Activated T-helper 1 cell treated with anti-CD3 and anti-CD28 coated beads, Interleukin-12 subunit alpha, Interleukin-12 subunit beta, Interleukin-2, Interleukin-4 antibody, amounts not matched to agents 30 ng/mL and 10 ng/mL and 1 ng/mL, durations not matched to agents 14 hours and 24 hours and 36 hours (primary cell): ENCODE data around the gene KBTBD2. TPM values are rescaled to one million over a fixed set of nuclear protein-coding genes. Genes with fewer than 3 reads are reported as not detected.
"Not testable (repeated sequence)": the region's sequence is repeated elsewhere in the genome, so short reads cannot be mapped to it uniquely, and the experiment has no call there.

Experiments
- DNase-seq: peaks from one replicate; pipeline ENCODE4 v3.0.0; 2021; ENCODE audit warnings: low spot score
- H3K27ac Mint-ChIP-seq: one replicate; pipeline ENCODE4 v1.8.0; 2021; ENCODE audit warnings: mild to moderate bottlenecking, mixed read lengths
- H3K27me3 Mint-ChIP-seq: one replicate; pipeline ENCODE4 v1.8.0; 2022; ENCODE audit warnings: mild to moderate bottlenecking, moderate library complexity, mixed read lengths; ENCODE audit not compliant: insufficient read depth
- H3K36me3 Mint-ChIP-seq: one replicate; pipeline ENCODE4 v1.8.0; 2021; ENCODE audit warnings: low read depth, mixed read lengths
- H3K4me1 Mint-ChIP-seq: one replicate; pipeline ENCODE4 v1.8.0; 2021; ENCODE audit warnings: low read depth, mixed read lengths
- H3K4me3 Mint-ChIP-seq: one replicate; pipeline ENCODE4 v1.8.0; 2021; ENCODE audit warnings: mild to moderate bottlenecking, moderate library complexity, mixed read lengths
- H3K9me3 Mint-ChIP-seq: one replicate; pipeline ENCODE4 v1.8.0; 2021; ENCODE audit warnings: mixed read lengths
- intact Hi-C: fragments of 100-400 bp; cut with micrococcal nuclease; formaldehyde crosslinking; loops from one replicate; pipeline ENCODE4 v1.15.1; 2024
- total RNA-seq: library from RNA; stranded (reverse); gene quantifications from 2 replicates; pipeline ENCODE4 v1.2.3, GENCODE V29; 2022

KBTBD2 gene
- total RNA-seq, 1 donor from 2014 or later, result 29.0 TPM

DNA sequence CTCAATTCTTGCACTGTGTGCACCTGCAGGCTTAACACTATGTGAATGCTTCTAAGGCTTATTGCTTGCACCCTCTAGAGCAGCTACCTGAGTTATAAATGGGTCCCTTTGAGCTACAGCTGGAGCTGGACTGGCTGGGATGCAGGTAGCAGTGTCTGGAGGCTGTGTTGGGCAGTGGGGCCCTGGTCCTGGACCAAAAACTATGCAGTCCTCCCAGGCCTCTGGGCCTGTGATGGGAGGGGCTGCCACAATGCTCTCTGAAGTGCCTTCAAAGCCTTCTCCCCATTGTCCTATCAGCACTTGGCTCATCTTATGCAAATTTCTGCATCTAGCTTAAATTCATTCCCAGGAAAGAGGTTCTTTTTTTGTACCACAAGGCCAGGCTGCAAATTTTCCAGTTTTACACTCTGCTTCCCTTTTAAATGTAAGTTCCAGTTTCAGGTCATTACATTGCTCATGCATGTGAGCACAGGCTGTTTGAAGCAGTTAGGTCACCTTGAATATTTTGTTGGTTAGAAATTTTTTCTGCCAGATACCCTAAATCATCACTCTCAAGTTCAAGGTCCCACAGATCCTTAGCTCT, 26.0 kb downstream of the KBTBD2 start:
- H3K27ac Mint-ChIP-seq, result no peak overlapping the region
- no peaks in the 10 kb centered on the region for H3K9me3 Mint-ChIP-seq
- H3K36me3 Mint-ChIP-seq, result peaks cover 51% of the 10 kb centered on the region
- intact Hi-C loops, result no loop called here
- H3K4me3 Mint-ChIP-seq, result no peak overlapping the region
- DNase-seq, result no peak
- no peaks in the 10 kb centered on the region for H3K27me3 Mint-ChIP-seq
- peaks cover 17% of the 10 kb centered on the region for H3K4me1 Mint-ChIP-seq

DNA sequence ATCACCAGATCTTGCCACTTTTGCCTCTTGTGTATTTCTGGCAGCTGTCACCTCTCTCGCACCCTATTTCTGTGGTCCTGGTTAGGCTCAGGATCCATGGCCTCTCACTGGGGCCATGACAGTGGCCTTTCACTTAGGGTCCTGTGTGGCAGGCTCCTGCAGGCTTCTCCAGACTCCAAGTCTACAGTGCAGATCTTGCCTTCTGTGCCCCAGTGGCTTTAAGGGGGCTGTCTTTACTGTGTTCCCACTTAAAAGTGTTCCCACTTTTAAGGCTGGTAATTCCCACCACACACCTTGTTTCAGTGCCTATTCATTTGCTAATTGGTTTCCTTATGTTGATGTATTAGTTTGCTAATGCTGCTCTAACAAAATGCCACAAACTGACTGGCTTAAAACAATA, 27.7 kb downstream of the KBTBD2 start:
- DNase-seq, H3K27ac Mint-ChIP-seq, H3K27me3 Mint-ChIP-seq, H3K4me3 Mint-ChIP-seq, intact Hi-C loops, H3K9me3 Mint-ChIP-seq: not testable (repeated sequence)
- Mint-ChIP-seq H3K4me1 (peaks cover 11% of the 10 kb centered on the region), H3K36me3 (peaks cover 35% of the 10 kb centered on the region)

DNA sequence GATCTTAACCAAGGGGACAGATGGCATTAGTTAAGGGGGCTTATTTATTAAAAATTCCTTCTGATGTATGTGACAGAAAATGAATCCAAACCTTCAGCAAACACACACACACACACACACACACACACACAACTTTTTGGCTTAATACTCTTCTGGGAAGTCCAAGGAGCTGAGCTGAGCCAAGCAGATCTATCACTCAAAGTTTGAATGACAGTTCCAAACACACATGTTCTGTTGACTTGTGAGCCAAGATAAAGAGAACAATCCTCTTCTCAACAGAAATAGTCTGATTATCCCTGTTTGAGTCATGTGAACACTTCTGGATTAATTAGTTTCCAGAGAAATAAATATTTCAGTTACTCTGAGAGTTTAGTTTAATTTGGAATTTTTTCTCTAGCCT, 31.5 kb downstream of the KBTBD2 start:
- no peak overlapping the region for H3K27ac Mint-ChIP-seq
- no peaks in the 10 kb centered on the region for H3K9me3 Mint-ChIP-seq
- intact Hi-C loops, result no loop called here
- H3K4me3 Mint-ChIP-seq, result no peak overlapping the region
- H3K27me3 Mint-ChIP-seq, result peaks cover 7% of the 10 kb centered on the region
- peaks cover 6% of the 10 kb centered on the region for H3K36me3 Mint-ChIP-seq
- DNase-seq, result no peak
- peaks cover 10% of the 10 kb centered on the region for H3K4me1 Mint-ChIP-seq

DNA sequence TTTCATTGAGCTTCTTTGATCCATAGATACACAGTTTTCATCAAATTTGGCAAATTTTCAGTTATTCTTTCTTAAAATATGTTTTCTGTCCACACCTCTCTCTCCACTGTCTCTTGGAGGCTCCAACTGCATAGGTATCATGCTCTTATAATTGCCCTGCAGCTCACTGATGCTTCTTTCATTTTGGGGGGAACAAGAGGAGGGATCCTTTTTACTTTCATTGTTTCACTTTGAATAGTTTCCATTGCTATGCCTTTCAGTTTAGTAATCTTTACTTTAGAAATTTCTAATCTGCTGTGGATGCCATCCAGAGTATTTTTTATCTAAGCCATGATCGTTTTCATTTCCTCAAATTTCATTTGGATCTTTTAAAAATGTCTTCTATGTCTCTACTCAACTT, 32.9 kb downstream of the KBTBD2 start:
- H3K27ac Mint-ChIP-seq, result no peak overlapping the region

DNA sequence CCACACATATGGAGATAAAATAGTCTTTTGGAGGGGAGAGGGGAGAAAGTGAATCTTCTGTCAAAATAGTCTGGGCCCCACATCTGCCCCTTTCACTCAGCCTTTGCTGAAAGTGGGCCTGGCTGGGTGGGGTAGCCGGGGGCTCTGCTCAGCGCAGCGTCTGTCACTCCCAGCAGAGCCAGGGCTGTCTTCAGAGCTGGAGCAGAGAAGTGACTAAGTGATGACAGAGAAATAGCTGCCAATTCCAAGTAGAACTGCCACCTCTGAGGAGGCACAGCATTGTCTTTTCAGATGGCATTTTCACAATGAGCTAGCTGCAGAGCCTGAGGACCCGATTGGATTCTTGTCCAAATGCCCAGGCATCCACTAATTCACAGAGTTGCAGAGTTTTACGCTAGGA, 34.5 kb downstream of the KBTBD2 start:
- H3K36me3 Mint-ChIP-seq, H3K27ac Mint-ChIP-seq, H3K9me3 Mint-ChIP-seq, intact Hi-C loops, DNase-seq, H3K4me3 Mint-ChIP-seq: not testable (repeated sequence)
- Mint-ChIP-seq H3K4me1 (peaks cover 10% of the 10 kb centered on the region), H3K27me3 (peaks cover 18% of the 10 kb centered on the region)

More for the DNA sequence above, 32.9 kb downstream of the KBTBD2 start:
- DNase-seq, result no peak
- Mint-ChIP-seq H3K27me3 (peaks cover 13% of the 10 kb centered on the region), H3K36me3 (no peaks in the 10 kb centered on the region), H3K4me1 (peaks cover 10% of the 10 kb centered on the region), H3K9me3 (no peaks in the 10 kb centered on the region), H3K4me3 (no peak overlapping the region)
- intact Hi-C loops, result no loop called here

DNA sequence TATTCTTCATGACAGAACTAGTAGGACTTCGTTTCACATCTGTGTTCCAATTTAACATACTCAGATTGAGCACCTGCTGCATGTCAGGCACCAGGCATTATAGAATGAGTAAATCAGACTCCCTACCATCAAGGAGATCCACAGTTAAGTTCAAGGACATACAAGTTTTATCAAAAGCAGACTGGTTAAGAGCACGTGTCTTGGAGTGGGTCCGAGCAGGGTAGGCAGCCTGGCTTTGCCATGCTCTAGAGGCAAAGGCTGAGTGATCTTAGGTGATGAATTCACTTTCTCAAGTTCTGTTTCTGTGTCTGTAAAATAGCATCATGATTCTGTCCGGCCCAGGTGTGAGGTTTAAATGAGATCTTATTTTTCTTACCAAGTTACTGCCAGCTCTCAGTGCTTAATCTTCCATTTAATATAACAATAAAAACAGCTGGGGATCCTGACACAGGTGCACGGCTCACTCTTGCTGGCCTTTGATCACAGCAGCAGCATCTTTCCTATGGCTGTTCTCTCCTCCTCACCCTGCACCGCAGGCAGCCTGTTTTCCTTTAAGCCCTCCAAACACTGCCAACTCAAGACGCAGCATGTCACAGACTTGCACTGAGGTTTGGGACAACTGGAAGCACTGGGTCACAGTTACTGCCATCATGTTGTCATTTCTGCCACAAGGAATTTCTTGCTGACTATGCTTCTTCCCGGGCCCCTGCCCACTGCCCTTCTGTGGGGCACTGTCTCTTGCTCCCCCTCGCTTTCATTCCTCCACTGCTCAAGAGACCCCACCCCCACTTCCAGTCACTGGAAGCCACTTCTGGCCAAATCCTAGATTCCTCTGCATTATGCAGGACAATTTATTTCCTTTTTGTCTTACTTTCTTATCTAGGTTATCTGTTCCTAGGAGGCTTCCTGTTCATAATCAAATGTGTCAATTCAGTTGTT, 35.5 kb downstream of the KBTBD2 start:
- H3K36me3 Mint-ChIP-seq, H3K27ac Mint-ChIP-seq, intact Hi-C loops, DNase-seq, H3K4me3 Mint-ChIP-seq, H3K9me3 Mint-ChIP-seq: not testable (repeated sequence)
- Mint-ChIP-seq H3K4me1 (peaks cover 10% of the 10 kb centered on the region), H3K27me3 (peaks cover 25% of the 10 kb centered on the region)

DNA sequence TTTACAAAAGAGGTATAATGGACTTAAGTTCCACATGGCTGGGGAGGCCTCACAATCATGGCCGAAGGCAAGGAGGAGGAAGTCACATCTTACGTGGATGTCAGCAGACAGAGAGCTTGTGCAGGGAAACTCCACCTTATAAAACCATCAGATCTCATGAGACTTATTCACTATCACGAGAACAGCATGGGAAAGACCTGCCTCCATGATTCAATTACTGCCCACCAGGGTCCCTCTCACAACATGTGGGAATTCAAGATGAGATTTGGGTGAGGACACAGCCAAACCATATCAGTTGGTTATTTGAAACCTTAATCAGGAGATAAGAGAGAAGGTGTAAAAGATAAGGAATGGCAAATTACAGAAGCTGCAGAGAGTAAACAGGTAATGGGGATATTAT, 40.9 kb downstream of the KBTBD2 start:
- intact Hi-C loops, H3K4me3 Mint-ChIP-seq: not testable (repeated sequence)
- H3K27me3 Mint-ChIP-seq, result peaks cover 41% of the 10 kb centered on the region

DNA sequence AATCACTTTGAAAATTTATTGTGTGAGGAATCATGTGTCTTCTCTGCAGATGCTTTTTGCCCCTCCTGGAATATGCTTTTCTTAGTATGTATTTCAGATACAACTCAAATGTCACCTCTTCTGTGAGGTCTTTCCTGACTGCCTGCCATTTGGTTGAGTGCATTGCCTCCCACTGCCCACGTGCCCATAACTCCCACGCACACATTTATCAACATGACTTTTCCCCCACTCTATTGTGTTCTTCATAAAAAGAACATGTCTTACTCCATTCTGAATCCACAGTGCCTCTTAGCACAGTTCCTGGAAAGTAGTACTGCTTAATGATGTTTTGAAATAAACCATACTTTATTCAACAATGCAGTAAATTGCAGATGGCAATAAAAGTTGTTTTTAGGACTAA, 42.9 kb downstream of the KBTBD2 start:
- intact Hi-C loops, H3K27ac Mint-ChIP-seq, H3K4me3 Mint-ChIP-seq, H3K36me3 Mint-ChIP-seq, H3K9me3 Mint-ChIP-seq, DNase-seq: not testable (repeated sequence)
- peaks cover 11% of the 10 kb centered on the region for H3K4me1 Mint-ChIP-seq
- H3K27me3 Mint-ChIP-seq, result peaks cover 34% of the 10 kb centered on the region

More for the DNA sequence above, 40.9 kb downstream of the KBTBD2 start:
- not testable (repeated sequence) for H3K27ac Mint-ChIP-seq, DNase-seq, H3K9me3 Mint-ChIP-seq, H3K36me3 Mint-ChIP-seq
- H3K4me1 Mint-ChIP-seq, result peaks cover 11% of the 10 kb centered on the region

DNA sequence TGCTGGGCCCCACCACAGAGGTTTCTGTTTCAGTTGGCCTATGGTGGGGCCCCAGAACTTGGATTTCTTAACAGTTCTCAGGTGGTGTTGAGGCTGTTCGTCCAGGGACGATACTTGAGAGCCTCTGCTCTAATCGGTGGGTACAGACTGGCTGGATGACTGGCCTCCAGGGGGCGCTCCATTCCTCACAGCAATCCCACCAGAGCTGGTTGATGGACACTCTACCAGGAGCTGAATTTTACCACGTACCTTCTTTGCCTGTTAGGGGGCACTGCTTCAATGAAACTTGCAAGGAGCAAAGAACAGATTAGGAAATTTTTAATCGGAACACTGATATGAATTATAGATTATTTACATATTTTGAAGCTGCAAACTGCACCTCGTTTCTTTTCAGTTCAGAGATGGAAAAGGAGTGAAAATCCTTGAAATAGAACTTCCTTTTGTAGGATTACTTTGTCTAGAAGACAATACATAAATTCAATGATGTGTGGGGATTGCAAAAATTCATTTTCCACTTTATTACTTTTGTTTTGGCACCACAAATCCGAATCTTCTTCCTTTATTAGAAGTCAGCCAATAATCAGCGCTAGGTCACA, 44.8 kb downstream of the KBTBD2 start:
- intact Hi-C loops, result loop anchor here (1.0 to 2.0 kb wide), 5 partner anchors 44 to 261 kb away; no protein-coding TSS in a partner anchor
- no peak overlapping the region for H3K27ac Mint-ChIP-seq
- H3K27me3 Mint-ChIP-seq, result peaks cover 29% of the 10 kb centered on the region
- peaks cover 11% of the 10 kb centered on the region for H3K4me1 Mint-ChIP-seq
- H3K9me3 Mint-ChIP-seq, result no peaks in the 10 kb centered on the region
- peak; percentile 74 for DNase-seq
- peak overlapping the region; percentile 19 for H3K4me3 Mint-ChIP-seq
- H3K36me3 Mint-ChIP-seq, result no peaks in the 10 kb centered on the region

DNA sequence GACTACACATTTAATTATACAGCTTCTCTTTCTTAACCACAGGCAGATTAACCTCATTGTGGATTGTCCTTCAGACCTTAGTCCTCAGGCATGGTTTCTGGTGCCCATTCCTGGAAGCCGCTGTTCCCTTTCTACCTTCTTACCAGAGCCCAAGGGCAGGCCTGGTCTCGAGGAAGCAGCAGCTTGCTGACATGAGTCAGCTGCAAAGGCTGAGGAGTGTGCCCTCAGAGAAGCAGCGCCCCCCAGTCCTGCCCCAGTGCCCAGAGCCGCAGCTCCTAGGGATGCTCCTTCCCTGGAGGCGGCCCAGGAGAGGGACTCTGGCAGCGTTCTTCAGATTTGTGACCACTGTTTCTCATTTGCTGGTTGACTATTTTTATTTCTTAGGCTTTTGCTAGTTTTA, 46.8 kb downstream of the KBTBD2 start:
- Mint-ChIP-seq H3K27me3 (peaks cover 12% of the 10 kb centered on the region), H3K4me1 (peaks cover 11% of the 10 kb centered on the region)
- intact Hi-C loops, H3K9me3 Mint-ChIP-seq, H3K4me3 Mint-ChIP-seq, DNase-seq, H3K36me3 Mint-ChIP-seq, H3K27ac Mint-ChIP-seq: not testable (repeated sequence)

DNA sequence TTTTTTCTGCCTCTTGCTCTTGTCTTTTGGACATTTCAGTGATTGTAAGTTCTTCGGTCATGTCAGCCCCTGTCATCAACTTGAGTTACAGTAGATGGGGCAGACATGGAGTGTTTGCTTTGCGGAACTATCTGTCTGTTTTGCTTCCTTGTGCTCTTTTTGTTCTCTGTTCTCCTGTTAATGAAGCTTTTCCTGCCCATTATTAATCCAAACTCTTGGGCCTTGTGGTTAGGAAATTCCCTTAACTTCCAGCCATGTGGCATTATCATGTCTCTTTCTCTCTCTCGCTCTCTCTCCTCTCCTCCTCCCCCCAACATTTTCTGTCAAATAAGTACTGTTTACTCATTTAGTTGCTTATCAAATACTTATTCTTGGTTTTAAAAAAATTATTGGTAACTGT, 47.8 kb downstream of the KBTBD2 start:
- DNase-seq, H3K9me3 Mint-ChIP-seq, H3K27me3 Mint-ChIP-seq, H3K27ac Mint-ChIP-seq, H3K4me3 Mint-ChIP-seq, H3K36me3 Mint-ChIP-seq, intact Hi-C loops: not testable (repeated sequence)
- H3K4me1 Mint-ChIP-seq, result peaks cover 11% of the 10 kb centered on the region

DNA sequence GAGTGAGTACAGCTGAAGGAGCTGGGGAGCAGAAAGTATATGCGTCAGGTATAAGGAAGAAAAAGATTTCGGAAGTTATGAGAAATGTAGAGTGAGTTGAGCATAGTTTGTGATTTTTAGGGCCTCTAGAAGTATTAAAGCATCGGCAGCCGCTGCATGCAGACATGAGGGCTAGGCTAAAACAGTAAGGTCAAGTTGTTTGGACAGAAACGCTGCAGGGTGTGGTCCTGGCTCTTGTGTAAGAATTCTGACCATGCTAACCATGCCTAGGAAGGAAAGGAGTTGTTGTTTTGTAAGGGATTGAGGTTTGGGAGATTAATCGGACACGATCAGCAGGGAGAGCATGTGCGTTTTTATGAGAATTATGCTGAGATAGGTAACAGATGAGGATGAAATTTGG, 51.7 kb downstream of the KBTBD2 start:
- DNase-seq, H3K9me3 Mint-ChIP-seq, H3K4me3 Mint-ChIP-seq, H3K36me3 Mint-ChIP-seq, intact Hi-C loops, H3K27me3 Mint-ChIP-seq, H3K27ac Mint-ChIP-seq, H3K4me1 Mint-ChIP-seq: not testable (repeated sequence)
